ENCODE measurements around the gene UGT1A4.

DNA sequence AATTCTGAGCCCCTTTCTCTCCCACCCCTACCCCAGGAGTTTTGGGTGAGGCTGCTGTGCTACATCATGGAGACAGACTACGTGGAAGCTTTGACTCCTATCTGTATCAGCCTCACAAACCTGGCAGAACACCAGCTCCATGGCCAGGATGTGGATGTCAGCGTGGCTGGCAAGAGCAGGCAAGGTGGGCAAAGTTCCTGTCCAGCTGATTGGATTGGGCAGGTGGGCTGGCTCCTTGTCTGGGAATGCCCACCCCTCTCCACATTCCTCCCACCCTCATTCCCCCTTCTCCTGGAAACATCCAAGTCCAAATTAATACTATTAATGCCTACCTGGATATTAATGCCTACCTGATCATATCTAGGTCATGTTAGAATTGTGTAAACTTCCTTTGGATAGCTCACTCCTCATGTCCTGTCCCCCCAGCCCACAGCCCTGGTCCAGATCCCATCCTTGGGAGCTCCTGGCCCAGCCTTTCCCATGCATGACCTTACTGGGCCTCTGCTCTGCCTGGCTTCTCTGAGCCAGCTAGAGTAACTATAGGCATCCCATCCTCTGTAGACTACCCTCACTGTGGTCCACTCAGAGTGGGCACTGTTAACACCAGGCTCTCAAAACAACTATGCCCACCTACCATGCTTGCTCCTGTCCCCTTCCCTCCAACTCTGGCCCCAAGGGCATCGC is 83.7 kb downstream of the UGT1A4 start:
- TF ChIP-seq GATA2 (IDR thresholded peaks at IDR 0.05; ENCODE audit: low read depth, low read length) (no peak), GATA3 (IDR thresholded peaks at IDR 0.05; ENCODE audit: low read depth, low read length) (no peak)
